GM19099 (cell line): ENCODE results near the gene BACH1.

Source experiments
- POLR2A ChIP-seq: IDR thresholded peaks from 3 replicates; pipeline ENCODE4 v1.6.1; 2011; ENCODE audit warnings: low read depth; ENCODE audit not compliant: insufficient read length; ENCODE audit errors: extremely low read depth

Gene BACH1

DNA sequence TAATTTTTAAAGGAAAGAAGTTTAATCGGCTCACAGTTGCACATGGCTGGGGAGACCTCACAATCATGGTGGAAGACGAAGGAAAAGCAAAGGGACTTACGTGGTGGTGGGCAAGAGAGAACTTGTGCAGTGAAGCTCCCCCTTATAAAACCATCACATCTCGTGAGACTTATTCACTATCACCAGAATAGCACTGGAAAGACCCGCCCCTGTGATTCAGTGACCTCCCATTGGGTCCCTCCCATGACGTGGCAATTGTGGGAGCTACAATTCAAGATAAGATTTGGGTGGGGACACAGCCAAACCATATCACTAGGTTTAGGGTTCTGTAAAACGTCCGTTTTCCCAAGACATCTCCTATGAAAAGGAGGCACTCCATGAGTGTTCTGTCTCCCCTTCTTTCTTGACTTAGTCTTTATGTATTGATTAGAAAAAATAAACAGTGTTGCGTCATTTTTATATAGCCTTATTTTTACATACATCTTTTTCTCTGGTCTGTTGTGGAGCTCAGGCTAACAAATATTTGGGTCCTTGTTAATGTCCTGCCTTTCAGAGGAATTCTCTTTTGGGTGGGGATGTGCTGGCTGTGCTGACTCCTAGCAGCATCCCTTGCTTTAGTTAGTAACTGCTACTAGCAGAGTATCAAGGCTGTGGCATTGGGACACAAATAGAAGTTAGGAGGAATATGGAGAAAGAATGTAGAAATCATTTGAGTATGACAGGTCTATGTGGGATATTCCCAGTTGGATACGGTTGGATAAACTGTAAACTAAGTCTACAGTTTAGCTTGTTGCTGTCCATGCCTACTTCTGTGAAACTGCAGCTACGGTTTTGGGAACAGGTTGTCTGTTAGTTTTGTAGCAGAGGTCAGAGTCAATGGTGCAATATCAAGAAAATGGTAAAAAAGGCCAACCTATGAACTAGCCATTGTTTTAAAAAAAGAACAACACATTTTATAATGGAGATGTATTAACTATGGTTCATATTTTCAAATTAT is 23.5 kb downstream of the BACH1 start:
- TF ChIP-seq POLR2A = no peak

DNA sequence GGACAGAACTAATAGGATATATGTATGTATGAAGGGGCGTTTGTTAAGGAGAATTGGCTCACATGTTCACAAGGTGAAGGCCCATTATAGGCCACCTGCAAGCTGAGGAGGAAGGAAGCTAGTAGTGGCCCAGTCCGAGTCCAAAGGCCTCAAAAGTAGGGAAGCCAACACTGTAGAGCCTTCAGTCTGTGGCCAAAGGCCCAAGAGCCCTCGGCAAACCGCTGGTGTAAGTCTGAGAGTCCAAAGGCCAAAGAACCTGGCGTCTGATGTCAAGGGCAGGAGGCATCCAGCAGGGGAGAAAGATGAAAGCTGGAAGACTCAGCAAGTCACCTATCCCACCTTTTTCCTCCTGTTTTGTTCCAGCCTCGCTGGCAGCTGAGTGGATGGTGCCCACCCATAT is 24.5 kb downstream of the BACH1 start:
- no peak for TF ChIP-seq POLR2A

DNA sequence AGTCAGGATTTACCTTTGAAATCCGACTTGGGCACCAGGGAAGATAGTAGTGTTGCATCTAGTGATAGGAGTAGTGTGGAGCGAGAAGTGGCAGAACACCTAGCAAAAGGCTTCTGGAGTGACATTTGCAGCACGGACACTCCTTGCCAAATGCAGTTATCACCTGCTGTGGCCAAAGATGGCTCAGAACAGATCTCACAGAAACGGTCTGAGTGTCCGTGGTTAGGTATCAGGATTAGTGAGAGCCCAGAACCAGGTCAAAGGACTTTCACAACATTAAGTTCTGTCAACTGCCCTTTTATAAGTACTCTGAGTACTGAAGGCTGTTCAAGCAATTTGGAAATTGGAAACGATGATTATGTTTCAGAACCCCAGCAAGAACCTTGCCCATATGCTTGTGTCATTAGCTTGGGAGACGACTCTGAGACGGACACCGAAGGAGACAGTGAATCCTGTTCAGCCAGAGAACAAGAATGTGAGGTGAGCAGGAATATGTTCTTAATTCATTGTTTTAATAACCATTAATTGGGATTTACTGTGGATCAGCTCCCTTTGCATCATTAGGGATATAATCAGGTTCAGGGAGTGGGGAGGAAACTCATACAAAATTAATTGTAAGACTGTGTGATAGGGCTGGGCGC is 28.3 kb downstream of the BACH1 start:
- no peak for TF ChIP-seq POLR2A

DNA sequence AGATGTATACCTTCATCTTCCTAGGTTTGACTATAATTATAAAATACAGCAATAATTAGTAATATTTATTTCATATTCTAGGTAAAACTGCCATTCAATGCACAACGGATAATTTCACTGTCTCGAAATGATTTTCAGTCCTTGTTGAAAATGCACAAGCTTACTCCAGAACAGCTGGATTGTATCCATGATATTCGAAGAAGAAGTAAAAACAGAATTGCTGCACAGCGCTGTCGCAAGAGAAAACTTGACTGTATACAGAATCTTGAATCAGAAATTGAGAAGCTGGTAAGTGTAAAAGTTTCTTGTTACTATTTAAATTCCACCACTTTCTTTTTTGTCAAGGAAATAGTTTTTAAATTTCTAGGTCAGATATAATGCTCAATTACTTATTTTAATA is 30.7 kb downstream of the BACH1 start:
- TF ChIP-seq POLR2A = no peak

DNA sequence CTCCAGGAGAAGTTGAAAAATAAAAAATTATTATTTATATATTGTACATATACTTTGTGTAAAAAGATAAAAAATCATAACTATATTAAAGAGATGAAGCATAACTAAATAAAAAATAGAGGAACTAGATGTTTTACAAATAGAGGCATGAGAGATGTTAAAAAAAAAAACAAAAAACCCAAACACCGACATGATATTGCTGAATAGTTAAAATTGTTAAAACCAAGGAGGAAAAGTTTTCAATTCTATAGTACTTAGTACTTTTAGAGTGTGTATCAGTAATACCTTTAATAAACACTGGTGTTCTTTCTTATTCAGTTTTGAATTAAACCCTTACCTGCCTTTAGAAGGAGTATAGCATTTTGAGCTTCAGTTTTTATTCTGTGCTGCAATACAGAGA is 32.1 kb downstream of the BACH1 start:
- TF ChIP-seq POLR2A = no peak

DNA sequence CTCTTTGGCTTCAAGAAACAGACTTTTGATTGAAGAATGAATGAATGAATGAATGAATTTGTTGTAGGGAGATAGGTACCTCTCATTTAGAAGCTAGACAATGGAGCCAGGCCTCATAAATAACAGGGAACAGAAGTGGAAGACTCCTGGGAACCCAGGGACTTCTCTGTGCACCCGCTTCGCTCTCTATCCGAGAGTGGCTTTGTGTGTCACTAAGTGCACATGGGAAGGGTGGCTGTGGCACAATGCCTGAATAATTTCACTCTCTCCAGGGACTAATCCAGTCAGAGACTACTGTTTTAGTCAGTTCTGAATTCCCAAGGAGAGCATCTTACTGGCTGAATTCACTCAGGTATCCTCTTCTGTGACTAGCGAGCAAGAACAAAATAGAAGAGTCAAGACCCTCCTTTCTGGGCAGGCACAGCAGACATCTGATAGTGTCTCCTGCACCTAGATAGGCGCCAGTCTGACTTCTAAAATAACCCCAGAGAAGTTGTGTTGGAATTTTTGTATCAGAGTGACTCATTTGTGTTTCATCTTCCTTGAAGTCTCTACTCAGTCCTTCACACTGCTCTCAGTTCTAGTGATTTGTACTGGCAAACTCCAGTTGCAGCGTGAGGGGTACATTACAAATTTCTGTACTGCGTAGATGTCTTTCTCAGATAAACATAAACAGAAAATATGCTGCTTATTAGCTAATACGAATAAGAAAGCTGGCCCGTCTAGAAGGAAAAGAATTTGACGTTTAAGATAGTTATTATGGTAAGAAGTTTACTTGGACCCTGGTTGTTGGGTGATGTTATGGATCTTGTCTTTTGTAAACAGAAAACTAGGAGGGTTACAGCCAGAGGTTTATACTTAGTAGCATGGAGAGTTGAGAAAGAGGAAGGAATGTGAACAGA is 34.0 kb downstream of the BACH1 start:
- TF ChIP-seq POLR2A = no peak

DNA sequence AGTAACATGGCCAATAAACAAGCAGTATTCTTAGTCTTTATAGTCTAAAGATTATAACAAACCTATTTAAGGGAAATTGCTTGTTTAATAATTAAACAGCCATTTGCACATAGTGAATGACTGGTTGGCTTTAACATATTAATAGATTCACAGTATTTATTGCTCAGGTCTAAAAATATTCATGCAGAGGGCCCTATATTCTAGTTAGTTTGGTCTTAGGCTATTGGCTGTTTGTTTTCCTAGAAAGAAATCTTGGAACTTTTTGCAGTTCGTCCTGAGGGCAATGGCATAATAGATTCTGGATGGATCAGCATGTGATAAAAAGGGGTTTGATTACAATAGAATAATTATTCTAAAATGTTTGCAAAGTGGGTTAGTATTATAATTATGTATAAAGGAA is 34.7 kb downstream of the BACH1 start:
- no peak for TF ChIP-seq POLR2A

DNA sequence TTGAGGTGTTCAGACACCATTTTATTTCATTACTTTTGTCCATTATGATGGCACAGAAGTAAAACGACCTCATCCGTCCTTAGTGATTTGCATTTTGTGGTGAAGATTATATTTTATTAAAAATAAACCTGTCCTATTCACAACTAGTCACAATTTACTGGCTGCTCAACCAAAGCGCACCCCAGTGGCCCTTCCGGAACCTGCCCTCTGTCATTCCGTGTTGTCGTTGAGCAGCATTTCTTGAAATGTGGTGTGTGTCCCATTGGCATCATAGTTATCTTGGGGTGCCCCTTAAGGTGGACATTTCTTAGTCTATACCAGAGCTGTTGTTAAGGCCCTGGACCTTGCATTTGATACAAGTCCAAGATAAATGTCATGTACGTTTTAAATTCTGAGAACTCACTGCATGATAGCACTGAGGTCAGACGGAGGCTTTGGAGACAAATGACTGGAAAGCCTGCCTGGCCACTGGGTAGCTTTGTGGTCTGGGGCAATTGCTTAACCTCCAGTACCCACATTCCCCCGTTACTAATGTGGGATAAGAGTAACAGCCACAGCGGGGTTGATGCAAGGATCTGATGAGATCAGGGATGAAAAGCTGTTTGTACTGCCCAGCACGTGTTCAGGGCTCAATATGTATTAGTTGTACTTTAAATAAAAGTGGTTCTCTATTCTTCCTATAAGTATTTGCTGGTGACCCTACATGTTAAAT is 36.2 kb downstream of the BACH1 start:
- TF ChIP-seq POLR2A = no peak

DNA sequence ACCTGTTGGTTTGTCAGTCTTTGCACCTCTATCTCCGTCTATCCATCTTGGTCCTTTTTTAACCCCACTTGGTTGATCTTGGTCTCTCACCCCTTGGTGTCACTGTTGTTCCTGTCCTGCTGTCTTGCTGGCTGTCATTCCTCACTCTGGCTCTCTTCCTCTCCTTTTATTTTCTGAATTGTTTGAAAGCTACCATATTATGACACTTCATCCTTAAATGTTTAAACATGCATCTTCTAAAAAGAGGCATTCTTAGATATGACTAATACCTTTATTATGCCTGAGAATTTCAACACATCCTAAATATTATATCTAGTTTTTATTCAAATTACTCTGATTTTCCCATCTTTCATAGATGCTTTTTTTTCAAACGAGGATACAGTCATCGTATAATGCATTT is 37.0 kb downstream of the BACH1 start:
- TF ChIP-seq POLR2A = no peak

DNA sequence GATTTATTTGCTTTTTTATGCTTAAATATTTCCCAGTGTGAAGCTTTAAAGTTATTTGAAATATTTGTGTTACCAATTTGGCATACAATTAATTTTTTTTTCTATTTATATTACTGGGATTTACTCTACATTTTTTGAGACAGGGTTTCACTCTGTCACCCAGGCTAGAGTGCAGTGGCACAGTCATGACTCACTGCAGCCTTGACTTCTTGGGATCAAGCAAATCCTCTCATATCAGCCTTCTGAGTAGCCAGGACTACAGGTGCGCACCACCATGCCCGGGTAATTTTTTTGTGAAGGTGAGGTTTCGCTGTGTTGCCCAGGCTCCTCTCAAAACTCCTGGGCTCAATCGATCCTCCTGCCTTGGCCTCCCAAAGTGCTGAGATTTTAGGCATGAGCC is 39.5 kb downstream of the BACH1 start:
- TF ChIP-seq POLR2A = no peak

DNA sequence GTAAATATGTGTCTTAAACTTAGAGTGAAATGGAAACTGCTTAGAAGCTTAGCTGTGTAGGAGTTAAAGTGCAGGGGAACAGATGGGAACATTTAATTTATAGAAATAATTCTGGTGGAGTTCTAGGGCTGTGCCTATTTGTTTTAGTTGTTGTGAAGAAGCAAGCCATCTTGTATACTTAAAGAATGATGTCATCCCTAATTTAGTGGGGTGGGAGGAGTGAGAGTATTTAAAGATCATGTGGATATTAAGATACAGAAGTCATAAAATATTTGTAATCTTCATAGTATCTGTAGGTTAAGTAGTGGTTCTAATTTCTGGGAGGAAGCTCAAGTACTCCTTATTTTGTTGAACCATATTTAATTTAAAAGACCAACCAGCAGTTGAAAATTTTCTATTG is 41.5 kb downstream of the BACH1 start:
- TF ChIP-seq POLR2A = no peak

DNA sequence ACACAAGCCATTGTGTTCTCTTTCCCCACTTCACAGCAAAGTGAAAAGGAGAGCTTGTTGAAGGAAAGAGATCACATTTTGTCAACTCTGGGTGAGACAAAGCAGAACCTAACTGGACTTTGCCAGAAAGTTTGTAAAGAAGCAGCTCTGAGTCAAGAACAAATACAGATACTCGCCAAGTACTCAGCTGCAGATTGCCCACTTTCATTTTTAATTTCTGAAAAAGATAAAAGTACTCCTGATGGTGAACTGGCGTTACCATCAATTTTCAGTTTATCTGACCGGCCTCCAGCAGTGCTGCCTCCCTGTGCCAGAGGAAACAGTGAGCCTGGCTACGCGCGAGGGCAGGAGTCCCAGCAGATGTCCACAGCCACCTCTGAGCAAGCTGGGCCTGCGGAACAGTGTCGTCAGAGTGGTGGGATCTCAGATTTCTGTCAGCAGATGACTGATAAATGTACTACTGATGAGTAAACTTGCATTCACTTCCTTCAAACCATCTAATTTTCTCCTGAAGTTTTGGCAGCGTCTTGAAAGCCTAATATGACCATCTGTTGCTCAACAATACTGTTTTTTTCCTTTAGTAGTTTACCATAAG is 43.7 kb downstream of the BACH1 start:
- TF ChIP-seq POLR2A = no peak

DNA sequence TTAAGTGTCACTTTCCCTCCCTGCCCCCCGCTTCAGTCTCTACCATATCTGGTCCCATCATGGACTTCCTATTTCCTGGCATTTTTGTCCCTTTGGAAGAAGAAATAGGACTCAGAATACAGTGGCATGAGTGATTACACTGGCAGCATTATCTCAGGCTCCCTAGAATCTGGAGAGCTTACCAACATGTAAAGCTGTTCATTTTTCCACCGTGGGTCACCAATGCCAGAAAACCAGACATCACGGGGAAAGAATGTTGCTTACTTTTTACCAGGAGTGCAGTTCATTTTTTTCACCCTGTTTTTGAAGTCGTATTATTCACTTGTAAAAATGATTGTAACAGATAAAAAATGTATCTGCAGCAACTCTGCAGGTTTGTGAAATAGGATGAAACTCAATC is 44.8 kb downstream of the BACH1 start:
- TF ChIP-seq POLR2A = no peak

DNA sequence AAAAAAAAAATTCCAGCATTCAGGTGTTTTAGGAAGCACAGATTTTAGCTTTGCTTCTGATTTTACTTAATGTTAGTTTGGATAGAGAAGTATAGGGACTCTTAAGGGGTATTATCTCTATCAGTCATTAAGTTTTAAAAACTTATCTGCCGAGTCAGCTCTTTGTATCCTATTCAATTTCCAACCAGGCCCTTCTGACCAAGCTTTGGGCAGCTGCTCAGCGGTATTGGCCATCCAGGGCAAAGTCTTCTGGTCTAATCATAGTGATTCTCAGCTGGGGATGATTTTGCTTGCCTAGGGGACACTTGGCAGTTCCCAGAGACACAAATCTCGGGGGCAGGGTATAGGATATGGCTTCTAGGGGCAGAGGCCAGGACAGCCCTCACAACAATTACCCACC is 47.6 kb downstream of the BACH1 start:
- no peak for TF ChIP-seq POLR2A

DNA sequence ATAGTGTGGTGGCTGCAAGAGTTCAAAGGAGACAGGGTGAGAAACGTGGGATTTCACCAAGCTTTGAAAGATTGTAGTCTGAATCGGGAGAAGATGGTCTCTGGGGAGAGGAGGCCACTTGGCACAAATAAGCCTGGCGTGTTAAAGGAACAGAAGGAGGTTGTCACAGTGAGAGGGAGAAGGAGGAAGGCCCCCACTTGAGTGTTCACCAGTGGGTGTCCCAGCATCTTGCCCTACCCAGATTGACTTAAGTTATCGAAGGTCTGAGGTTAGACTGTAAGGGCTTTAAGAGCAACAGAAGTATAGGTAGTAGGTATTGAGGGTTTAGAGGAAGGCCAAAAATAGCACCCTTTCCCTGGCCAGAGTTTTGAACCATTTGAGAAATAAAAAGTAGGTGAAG is 48.0 kb downstream of the BACH1 start:
- TF ChIP-seq POLR2A = no peak

DNA sequence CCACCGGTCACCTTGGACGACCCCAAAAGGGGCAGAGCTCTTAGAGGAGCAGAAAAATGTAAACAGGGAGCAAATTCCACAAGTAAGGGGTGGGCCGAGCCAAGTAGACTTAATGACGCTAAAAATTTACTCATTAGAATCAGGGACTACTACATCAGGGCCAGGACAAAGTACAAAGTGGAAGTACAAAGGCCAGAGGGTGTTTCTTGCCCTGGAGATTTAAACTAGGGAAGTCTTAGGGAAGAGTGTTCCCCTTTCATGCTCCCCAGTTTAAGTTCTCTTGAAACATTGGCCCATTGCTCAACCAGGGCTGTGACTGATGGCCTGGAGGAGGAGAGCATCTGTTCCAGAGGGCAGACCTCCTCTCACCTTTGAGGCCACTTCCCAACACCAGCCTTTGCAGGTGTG is 48.6 kb downstream of the BACH1 start:
- no peak for TF ChIP-seq POLR2A
